ENCODE measurements around the gene CHRM1. TPM values are rescaled to one million over a fixed set of nuclear protein-coding genes. Genes with fewer than 3 reads are reported as not detected.

The CHRM1 gene
- total RNA-seq, 1 experiment from 2014 or later: 0.10 TPM

- TF ChIP-seq CTCF (IDR thresholded peaks at IDR 0.05 in 2 of 3, conservative IDR thresholded peaks at IDR 0.05 in 1 of 3; ENCODE audit: borderline replicate concordance in 1 of 3, insufficient read depth in 1 of 3, low read depth in 2 of 3, low read length in 2 of 3) (no peak), FOSL1 (IDR thresholded peaks at IDR 0.05; ENCODE audit: low read depth) (no peak), REST (IDR thresholded peaks at IDR 0.05; ENCODE audit: low read depth) (no peak), TCF7L2 (IDR thresholded peaks at IDR 0.05; ENCODE audit: borderline replicate concordance, extremely low read depth, insufficient read depth, insufficient read length) (no peak), YY1 (IDR thresholded peaks at IDR 0.05; ENCODE audit: extremely low read depth, insufficient replicate concordance, low read depth, low read length) (no peak), ELF1 (IDR thresholded peaks at IDR 0.05; ENCODE audit: borderline replicate concordance, low read depth) (no peak), CBX3 (IDR thresholded peaks at IDR 0.05; ENCODE audit: low read depth) (no peak)
These were observed 6.7 kb downstream of the CHRM1 start (continued) for GRCh38 chr11:62914416-62914815.

GRCh38 chr11:62912268-62912667 lies 8.9 kb downstream of the CHRM1 start:
- H3K27ac ChIP-seq (ENCODE audit: low read depth, low read length): no peak overlapping the region
- no peak overlapping the region for H3K9ac ChIP-seq (ENCODE audit: low read length)
- ChIA-PET POLR2A (no interaction called here), CTCF (interaction anchor here (12.2 kb wide), 1 partner anchor 109 kb away, joined by 285 read pairs; no protein-coding TSS in a partner anchor), RAD21 (ENCODE audit: low non-redundant PET in 1 of 2, low total read pairs in 2 of 2, uncharacterized antibody in 2 of 2, unreplicated experiment in 2 of 2) (no interaction called here)
- H3K79me2 ChIP-seq (ENCODE audit: insufficient read depth, low read length): no peaks in the 10 kb centered on the region
- H2AFZ ChIP-seq (ENCODE audit: low read depth, low read length, poor library complexity, severe bottlenecking): no peak overlapping the region
- H3K27me3 ChIP-seq (ENCODE audit: insufficient read depth, low read length): no peaks in the 10 kb centered on the region
- H3K4me3 ChIP-seq (replicated peaks in 1 of 2; ENCODE audit: low read depth in 1 of 2, low read length in 2 of 2): no peak overlapping the region
- no peaks in the 10 kb centered on the region for H3K9me3 ChIP-seq (ENCODE audit: control insufficient read depth in 1 of 2, insufficient read depth in 1 of 2, low read depth in 1 of 2, low read length in 2 of 2)
- no peaks in the 10 kb centered on the region for H3K9me2 ChIP-seq (ENCODE audit: insufficient read depth)
- ATAC-seq (no peak), DNase-seq (ENCODE audit: low read depth, low spot score) (no peak)
- TF ChIP-seq SRF (IDR thresholded peaks at IDR 0.05; ENCODE audit: low read depth) (no peak), SIN3A (IDR thresholded peaks at IDR 0.05; ENCODE audit: low read depth) (no peak), CBX3 (IDR thresholded peaks at IDR 0.05; ENCODE audit: low read depth) (no peak)
- H3K4me1 ChIP-seq (ENCODE audit: control insufficient read depth in 1 of 2, insufficient read depth in 2 of 2, low read length in 2 of 2): peaks cover 9 to 13% of the 10 kb centered on the region in 2 experiments; a peak in 3 of 4 replicates
- no peaks in the 10 kb centered on the region for H4K20me1 ChIP-seq (ENCODE audit: insufficient read depth)
- BruUV-seq (replicated peaks): no TSS peak
- H3K4me2 ChIP-seq (ENCODE audit: low read length): no peak overlapping the region
- intact Hi-C loops (cut with micrococcal nuclease): no loop called here
- no peaks in the 10 kb centered on the region for H3K36me3 ChIP-seq (ENCODE audit: control insufficient read depth in 1 of 2, insufficient read depth in 2 of 2, low read length in 2 of 2)
